Mucosa of descending colon (tissue), 3 donors: ENCODE data around the gene SLC9A1. TPM values are rescaled to one million over a fixed set of nuclear protein-coding genes. Genes with fewer than 3 reads are reported as not detected.
"Not testable (repeated sequence)": the region's sequence is repeated elsewhere in the genome, so short reads cannot be mapped to it uniquely, and the experiment has no call there.

Experiments used
- ATAC-seq: fragments of 200-7000 bp; cut with Tn5 transposase; one replicate; pipeline ENCODE4 v1.9.1; 2020; ENCODE audit warnings: mild to moderate bottlenecking, moderate library complexity
- DNase-seq, 3 donors: peaks; one replicate each; pipeline ENCODE4 v3.0.0-alpha.2; 2020
- H3K36me3 ChIP-seq: fragments of 200-600 bp; one replicate; pipeline ENCODE4 v1.8.0; 2021; ENCODE audit warnings: low read depth, mild to moderate bottlenecking
- H3K4me1 ChIP-seq: fragments of 200-600 bp; one replicate; pipeline ENCODE4 v1.8.0; 2021; ENCODE audit warnings: low read depth, mild to moderate bottlenecking
- H3K4me3 ChIP-seq: fragments of 200-600 bp; one replicate; pipeline ENCODE4 v1.8.0; 2021; ENCODE audit warnings: mild to moderate bottlenecking
- H3K9me3 ChIP-seq: fragments of 200-600 bp; one replicate; pipeline ENCODE4 v1.8.0; 2021; ENCODE audit warnings: mild to moderate bottlenecking
- CTCF ChIP-seq: fragments of 200-600 bp; IDR thresholded peaks from one replicate; pipeline ENCODE4 v1.8.0; 2022; ENCODE audit warnings: antibody characterized with exemption, mild to moderate bottlenecking
- intact Hi-C, 2 donors: fragments of 100-400 bp; cut with DNase I in 1 of 2; cut with micrococcal nuclease in 1 of 2; formaldehyde crosslinking; loops; one replicate each; pipeline versions ENCODE4 v1.11.0 to v1.11.1; 2022; cut with DNase I, micrococcal nuclease
- total RNA-seq, 3 donors: library from RNA; stranded (reverse); fragmentation: NEBNext Ultra II Directional in 2 of 3; extraction: Animal tissue kit (Norgen Biotek cat#: 25700) in 2 of 3; gene quantifications; one replicate each; pipeline versions ENCODE4 v1.2.1 to v1.2.4, GENCODE V29; 2021 to 2023
- donor health status: DM: no; HTN: no; CAD: no; lungs with moderate emphysema.
- donor health status: DM: no; HTN: no; CAD: no.
- donor health status: DM: no; HTN: yes; CAD: no.

The SLC9A1 gene
- total RNA-seq, 3 donors from 2014 or later = 77.9 to 126 (median 84.1) TPM

- intact Hi-C loops = no loop called here
- no peak for TF ChIP-seq CTCF
- Histone ChIP-seq H3K36me3 (no peaks in the 10 kb centered on the region), H3K9me3 (no peaks in the 10 kb centered on the region), H3K4me1 (peaks cover 13% of the 10 kb centered on the region), H3K4me3 (no peak overlapping the region)
- peak in 1 of 3 donors; percentile 50 for DNase-seq
- ATAC-seq = peak; percentile 44
Observed at GRCh38 chr1:27132624-27133023, 22.3 kb downstream of the SLC9A1 start.

- Histone ChIP-seq H3K36me3 (no peaks in the 10 kb centered on the region), H3K4me1 (peaks cover 9% of the 10 kb centered on the region), H3K4me3 (no peak overlapping the region), H3K9me3 (no peaks in the 10 kb centered on the region)
- intact Hi-C loops = no loop called here
- DNase-seq (no peak), ATAC-seq (peak; percentile 6)
- no peak for TF ChIP-seq CTCF
Observed at GRCh38 chr1:27132147-27132546, 22.8 kb downstream of the SLC9A1 start.

- no peak for TF ChIP-seq CTCF
- no peaks in the 10 kb centered on the region for H3K9me3 ChIP-seq
- intact Hi-C loops = no loop called here
- H3K4me3 ChIP-seq = no peak overlapping the region
- peak; percentile 56 for ATAC-seq
- no peak for DNase-seq
- no peaks in the 10 kb centered on the region for H3K36me3 ChIP-seq
- H3K4me1 ChIP-seq = peaks cover 3% of the 10 kb centered on the region
Observed at GRCh38 chr1:27130798-27131197, 24.1 kb downstream of the SLC9A1 start.

GRCh38 chr1:27129225-27129624 is 25.7 kb downstream of the SLC9A1 start:
- DNase-seq (no peak), ATAC-seq (no peak)
- TF ChIP-seq CTCF = no peak
- intact Hi-C loops = no loop called here
- Histone ChIP-seq H3K4me3 (no peak overlapping the region), H3K4me1 (peaks cover 8% of the 10 kb centered on the region), H3K36me3 (no peaks in the 10 kb centered on the region), H3K9me3 (no peaks in the 10 kb centered on the region)

- no peak for DNase-seq
- no peak for TF ChIP-seq CTCF
- ATAC-seq = no peak
- H3K4me1 ChIP-seq = peaks cover 22% of the 10 kb centered on the region
- H3K36me3 ChIP-seq = no peaks in the 10 kb centered on the region
- H3K4me3 ChIP-seq = no peak overlapping the region
- intact Hi-C loops = no loop called here
- H3K9me3 ChIP-seq = no peaks in the 10 kb centered on the region
Observed at GRCh38 chr1:27127419-27127818, 27.5 kb downstream of the SLC9A1 start.

GRCh38 chr1:27126391-27126790 is 28.5 kb downstream of the SLC9A1 start:
- Histone ChIP-seq H3K4me1 (peaks cover 26% of the 10 kb centered on the region), H3K4me3 (no peak overlapping the region), H3K36me3 (no peaks in the 10 kb centered on the region), H3K9me3 (no peaks in the 10 kb centered on the region)
- no peak for TF ChIP-seq CTCF
- DNase-seq = no peak
- intact Hi-C loops = no loop called here
- ATAC-seq = no peak

- peaks cover 26% of the 10 kb centered on the region for H3K4me1 ChIP-seq
- H3K4me3 ChIP-seq, intact Hi-C loops, ATAC-seq, H3K9me3 ChIP-seq, H3K36me3 ChIP-seq, DNase-seq: not testable (repeated sequence)
Observed at GRCh38 chr1:27125125-27125524, 29.8 kb downstream of the SLC9A1 start.
